ENCODE data around the gene KLF11. TPM values are rescaled to one million over a fixed set of nuclear protein-coding genes. Genes with fewer than 3 reads are reported as not detected.

The KLF11 gene
- polyA plus RNA-seq, 1 of the 3 experiments (the other 2 are of a cell fraction): 9.5 TPM

GRCh38 chr2:10033251-10034006 is 9.9 kb upstream of the KLF11 start:
- ChIA-PET POLR2A (no interaction called here), CTCF (interaction anchor here (1.0 to 7.0 kb wide), 6 partner anchors 9 to 234 kb away, joined by 3 to 76 read pairs (median 4); no protein-coding TSS in a partner anchor)
- H3K9me2 ChIP-seq: no peaks in the 10 kb centered on the region
- H3K4me1 ChIP-seq (ENCODE audit: control insufficient read depth in 1 of 2, insufficient read depth in 2 of 2, low read depth in 1 of 2, low read length in 1 of 2): peaks cover 8 to 33% of the 10 kb centered on the region in 2 experiments; a peak in 2 of 4 replicates
- no peak overlapping the region for H3K4me2 ChIP-seq
- no peaks in the 10 kb centered on the region for H3K27me3 ChIP-seq (ENCODE audit: insufficient read depth)
- WGBS (ENCODE audit: low lambda C conversion rate): 90% methylated on average over 13 of the region's 14 CpGs
- no peaks in the 10 kb centered on the region for H3K79me2 ChIP-seq (ENCODE audit: insufficient read depth)
- DNase-seq: no peak
- TF ChIP-seq USF1 (IDR thresholded peaks at IDR 0.05; ENCODE audit: borderline replicate concordance, low read depth): no peak
- TF ChIP-seq TCF12 (IDR thresholded peaks at IDR 0.05): no peak
- 0 out of 2 replicates have a peak, but pooled peaks have one; percentile 60 for TF ChIP-seq REST (IDR thresholded peaks at IDR 0.05; ENCODE audit: low read depth, low read length)
- TF ChIP-seq GATA2 (CRISPR knock-in tag; IDR thresholded peaks at IDR 0.05): no peak
- TF ChIP-seq MXI1 (IDR thresholded peaks at IDR 0.05; ENCODE audit: low read depth, low read length): no peak
- no peak for TF ChIP-seq RFX5 (IDR thresholded peaks at IDR 0.05; ENCODE audit: low read length)
- TF ChIP-seq PBX3 (IDR thresholded peaks at IDR 0.05): no peak
- no peak overlapping the region for H3K9ac ChIP-seq
- H3K9me3 ChIP-seq: no peaks in the 10 kb centered on the region
- no peak overlapping the region for H2AFZ ChIP-seq (ENCODE audit: low read depth)
- no peaks in the 10 kb centered on the region for H3K36me3 ChIP-seq (replicated peaks in 1 of 2; ENCODE audit: control insufficient read depth in 1 of 2, insufficient read depth in 2 of 2, low read length in 1 of 2)
- peaks cover 8% of the 10 kb centered on the region for H3F3A ChIP-seq (replicated peaks; ENCODE audit: insufficient read depth)
- no peak overlapping the region for H3K27ac ChIP-seq (ENCODE audit: low read depth in 2 of 2, low read length in 1 of 2)
- H4K20me1 ChIP-seq (ENCODE audit: insufficient read depth): no peaks in the 10 kb centered on the region
- no peak overlapping the region for H3K4me3 ChIP-seq (ENCODE audit: low read depth in 2 of 2, low read length in 1 of 2)

- ChIA-PET CTCF (interaction anchor here (0.9 to 3.0 kb wide), 12 partner anchors 10 to 236 kb away, joined by 3 to 36 read pairs (median 4); no protein-coding TSS in a partner anchor), POLR2A (interaction anchor here (0.6 kb wide), 1 partner anchor 54 kb away, joined by 6 read pairs; no protein-coding TSS in a partner anchor)
- H2AFZ ChIP-seq (ENCODE audit: low read depth): no peak overlapping the region
- H3K9ac ChIP-seq: no peak overlapping the region
- no peaks in the 10 kb centered on the region for H3K27me3 ChIP-seq (ENCODE audit: insufficient read depth)
- 86% methylated on average over 12 of the region's 12 CpGs for WGBS (ENCODE audit: low lambda C conversion rate)
- no peaks in the 10 kb centered on the region for H3K36me3 ChIP-seq (replicated peaks in 1 of 2; ENCODE audit: control insufficient read depth in 1 of 2, insufficient read depth in 2 of 2, low read length in 1 of 2)
- H3K4me3 ChIP-seq (ENCODE audit: low read depth in 2 of 2, low read length in 1 of 2): no peak overlapping the region
- H3F3A ChIP-seq (replicated peaks; ENCODE audit: insufficient read depth): peaks cover 11% of the 10 kb centered on the region
- H3K4me1 ChIP-seq (ENCODE audit: control insufficient read depth in 1 of 2, insufficient read depth in 2 of 2, low read depth in 1 of 2, low read length in 1 of 2): peaks cover 8 to 23% of the 10 kb centered on the region in 2 experiments; a peak in 2 of 4 replicates
- no peaks in the 10 kb centered on the region for H3K79me2 ChIP-seq (ENCODE audit: insufficient read depth)
- H3K9me3 ChIP-seq: no peaks in the 10 kb centered on the region
- no peaks in the 10 kb centered on the region for H3K9me2 ChIP-seq
- H3K27ac ChIP-seq (ENCODE audit: low read depth in 2 of 2, low read length in 1 of 2): no peak overlapping the region
- DNase-seq: no peak
- H3K4me2 ChIP-seq: no peak overlapping the region
- H4K20me1 ChIP-seq (ENCODE audit: insufficient read depth): no peaks in the 10 kb centered on the region
- TF ChIP-seq POLR2AphosphoS5 (IDR thresholded peaks at IDR 0.05; ENCODE audit: low read depth, low read length): no peak
- TF ChIP-seq USF2 (IDR thresholded peaks at IDR 0.05; ENCODE audit: borderline replicate concordance, low read depth, low read length): no peak
- no peak for TF ChIP-seq GABPA (IDR thresholded peaks at IDR 0.05; ENCODE audit: low read depth)
- TF ChIP-seq MXI1 (IDR thresholded peaks at IDR 0.05; ENCODE audit: low read depth, low read length): no peak
- no peak for TF ChIP-seq CTCF (IDR thresholded peaks at IDR 0.05)
- TF ChIP-seq NFIC (IDR thresholded peaks at IDR 0.05; ENCODE audit: borderline replicate concordance): no peak
Observed at GRCh38 chr2:10034333-10035052, 8.9 kb upstream of the KLF11 start.
